Progenitor cell of endocrine pancreas (in vitro differentiated cells): ENCODE measurements around the gene CMTM5. TPM values are rescaled to one million over a fixed set of nuclear protein-coding genes. Genes with fewer than 3 reads are reported as not detected.

Experiments used
- DNase-seq: peaks from one replicate; pipeline ENCODE4 v3.0.0; 2021; ENCODE audit warnings: low spot score; ENCODE audit not compliant: unreplicated experiment
- H3K27ac Mint-ChIP-seq: 2 replicates; pipeline ENCODE4 v1.8.0; 2021; ENCODE audit warnings: mild to moderate bottlenecking, moderate library complexity, mixed read lengths
- H3K27me3 Mint-ChIP-seq: 2 replicates; pipeline ENCODE4 v1.8.0; 2021; ENCODE audit warnings: mixed read lengths
- H3K36me3 Mint-ChIP-seq: 2 replicates; pipeline ENCODE4 v1.8.0; 2022; ENCODE audit warnings: mixed read lengths; ENCODE audit not compliant: insufficient read depth
- H3K4me1 Mint-ChIP-seq: 2 replicates; pipeline ENCODE4 v1.8.0; 2021; ENCODE audit warnings: low read depth, mixed read lengths
- H3K4me3 Mint-ChIP-seq: 2 replicates; pipeline ENCODE4 v1.8.0; 2021; ENCODE audit warnings: low read depth, mild to moderate bottlenecking, moderate library complexity, mixed read lengths
- H3K9me3 Mint-ChIP-seq: 2 replicates; pipeline ENCODE4 v1.8.0; 2021; ENCODE audit warnings: low read depth, mixed read lengths
- total RNA-seq: library from RNA; stranded (reverse); gene quantifications from 2 replicates; pipeline ENCODE4 v1.2.1, GENCODE V29; 2021
- TF ChIP-seq, protein P1 (sequence below): fragments of 200-600 bp; sonication (generic); IDR thresholded peaks from one replicate; pipeline ENCODE4 v1.5.0; 2021; ENCODE audit warnings: antibody characterized with exemption, mild to moderate bottlenecking; ENCODE audit not compliant: unreplicated experiment

CMTM5 gene
- total RNA-seq, 1 donor from 2014 or later, result not detected

- peaks cover 24% of the 10 kb centered on the region for H3K4me1 Mint-ChIP-seq
- no peak for DNase-seq
- no peak overlapping the region for H3K4me3 Mint-ChIP-seq
- no peak overlapping the region for H3K27ac Mint-ChIP-seq
- TF ChIP-seq, protein P1, sequence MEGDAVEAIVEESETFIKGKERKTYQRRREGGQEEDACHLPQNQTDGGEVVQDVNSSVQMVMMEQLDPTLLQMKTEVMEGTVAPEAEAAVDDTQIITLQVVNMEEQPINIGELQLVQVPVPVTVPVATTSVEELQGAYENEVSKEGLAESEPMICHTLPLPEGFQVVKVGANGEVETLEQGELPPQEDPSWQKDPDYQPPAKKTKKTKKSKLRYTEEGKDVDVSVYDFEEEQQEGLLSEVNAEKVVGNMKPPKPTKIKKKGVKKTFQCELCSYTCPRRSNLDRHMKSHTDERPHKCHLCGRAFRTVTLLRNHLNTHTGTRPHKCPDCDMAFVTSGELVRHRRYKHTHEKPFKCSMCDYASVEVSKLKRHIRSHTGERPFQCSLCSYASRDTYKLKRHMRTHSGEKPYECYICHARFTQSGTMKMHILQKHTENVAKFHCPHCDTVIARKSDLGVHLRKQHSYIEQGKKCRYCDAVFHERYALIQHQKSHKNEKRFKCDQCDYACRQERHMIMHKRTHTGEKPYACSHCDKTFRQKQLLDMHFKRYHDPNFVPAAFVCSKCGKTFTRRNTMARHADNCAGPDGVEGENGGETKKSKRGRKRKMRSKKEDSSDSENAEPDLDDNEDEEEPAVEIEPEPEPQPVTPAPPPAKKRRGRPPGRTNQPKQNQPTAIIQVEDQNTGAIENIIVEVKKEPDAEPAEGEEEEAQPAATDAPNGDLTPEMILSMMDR, result no peak
- peaks cover 4% of the 10 kb centered on the region for H3K36me3 Mint-ChIP-seq
- no peaks in the 10 kb centered on the region for H3K9me3 Mint-ChIP-seq
- H3K27me3 Mint-ChIP-seq, result no peaks in the 10 kb centered on the region
Observed at GRCh38 chr14:23362200-23362599, 14.6 kb upstream of the CMTM5 start.

DNA sequence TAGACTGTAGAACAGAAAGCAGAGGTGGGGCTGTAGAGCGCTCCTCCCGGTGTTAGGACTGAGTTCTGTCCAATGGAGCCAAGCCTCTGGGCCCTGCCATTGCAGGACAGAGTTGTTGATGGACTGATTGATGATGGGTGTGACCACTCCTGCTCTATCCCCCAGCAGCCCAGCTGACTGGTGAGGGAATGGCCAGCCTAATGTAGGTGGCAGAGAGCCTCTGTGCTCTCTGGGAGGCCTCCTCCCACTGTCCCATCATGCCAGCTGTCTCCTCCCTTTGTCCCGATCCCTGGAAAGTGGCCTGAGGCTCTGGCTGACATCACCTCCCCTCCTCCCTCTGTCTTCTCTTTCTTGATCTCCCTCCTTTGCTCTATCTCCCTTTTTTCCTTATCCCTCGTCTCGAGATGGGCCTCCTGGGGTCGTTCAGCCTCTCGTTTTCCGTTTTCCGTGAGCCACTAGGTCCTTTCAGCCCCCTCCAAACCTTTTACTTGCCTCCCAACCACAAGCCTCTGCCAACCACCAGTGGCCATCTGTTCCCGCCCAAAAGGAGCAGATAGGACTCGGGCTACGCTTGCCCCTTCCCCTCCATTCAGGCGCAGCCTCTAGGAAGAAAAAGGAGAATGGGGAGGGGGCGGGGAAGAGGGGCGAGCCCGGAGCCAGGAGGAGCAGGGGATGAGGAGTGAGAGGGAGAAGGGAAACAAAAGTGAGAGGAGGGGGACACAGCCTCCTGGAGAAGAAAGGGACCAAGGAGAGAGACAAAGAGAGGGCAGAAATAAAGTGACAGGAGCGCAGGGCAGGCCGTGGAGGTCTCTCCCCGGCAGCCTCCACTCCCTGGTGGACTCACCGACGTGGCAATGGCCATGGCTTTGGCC, 12.4 kb upstream of the CMTM5 start:
- H3K27me3 Mint-ChIP-seq, result peaks cover 6% of the 10 kb centered on the region
- peak overlapping the region; percentile 98 for H3K27ac Mint-ChIP-seq
- DNase-seq, result no peak
- no peaks in the 10 kb centered on the region for H3K9me3 Mint-ChIP-seq
- H3K4me3 Mint-ChIP-seq, result peak overlapping the region; percentile 89
- H3K36me3 Mint-ChIP-seq, result peaks cover 4% of the 10 kb centered on the region
- peaks cover 24% of the 10 kb centered on the region for H3K4me1 Mint-ChIP-seq
- TF ChIP-seq, protein P1, result no peak

DNA sequence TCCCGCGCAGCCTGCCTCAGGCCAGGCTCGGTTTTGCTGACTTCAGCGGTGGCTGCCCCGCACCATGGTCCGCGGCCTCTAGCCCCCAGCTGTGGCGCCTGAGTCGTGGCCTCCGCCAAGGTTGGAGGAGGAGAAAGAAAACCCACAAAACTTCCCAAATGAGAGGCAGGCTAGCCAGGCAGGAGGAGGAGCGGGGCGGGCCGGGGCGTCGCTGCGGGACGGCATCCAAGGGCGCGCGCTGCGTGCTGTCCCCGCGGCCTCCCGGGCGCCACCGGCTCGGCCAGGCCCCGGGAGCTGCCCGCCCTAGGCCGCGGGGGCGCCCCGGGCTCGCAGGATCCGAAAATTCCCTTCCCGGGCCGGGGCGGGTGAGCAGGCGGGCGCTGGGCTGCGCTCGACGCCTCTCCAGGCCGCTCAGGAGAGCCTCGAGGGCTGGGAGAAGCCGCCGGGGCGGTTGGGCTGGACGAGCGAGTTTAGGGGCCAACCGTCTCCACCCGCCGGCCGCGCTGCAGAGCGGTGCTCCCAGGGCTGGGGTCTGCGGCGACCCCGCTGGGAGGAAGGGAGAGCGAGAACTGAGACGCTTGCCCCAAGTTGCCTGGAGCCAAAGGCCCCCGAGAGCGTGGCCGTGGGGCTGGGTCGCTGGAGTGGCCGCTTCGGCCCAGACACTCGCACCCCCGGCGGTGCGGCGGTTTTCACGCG, 11.7 kb upstream of the CMTM5 start, which contains the start of gene EFS:
Gene EFS, minus strand, starts transcription at position 137 of the 696 bp plus-strand sequence. CDS start 147 bp downstream, outside the sequence.
- peak; percentile 48 for DNase-seq
- peaks cover 4% of the 10 kb centered on the region for H3K36me3 Mint-ChIP-seq
- H3K27ac Mint-ChIP-seq, result peak within 1 kb of the TSS; percentile 98
- H3K4me1 Mint-ChIP-seq, result peaks cover 24% of the 10 kb centered on the region
- TF ChIP-seq, protein P1, result no peak
- H3K4me3 Mint-ChIP-seq, result peak within 1 kb of the TSS; percentile 89
- H3K27me3 Mint-ChIP-seq, result peaks cover 6% of the 10 kb centered on the region
- H3K9me3 Mint-ChIP-seq, result no peaks in the 10 kb centered on the region

DNA sequence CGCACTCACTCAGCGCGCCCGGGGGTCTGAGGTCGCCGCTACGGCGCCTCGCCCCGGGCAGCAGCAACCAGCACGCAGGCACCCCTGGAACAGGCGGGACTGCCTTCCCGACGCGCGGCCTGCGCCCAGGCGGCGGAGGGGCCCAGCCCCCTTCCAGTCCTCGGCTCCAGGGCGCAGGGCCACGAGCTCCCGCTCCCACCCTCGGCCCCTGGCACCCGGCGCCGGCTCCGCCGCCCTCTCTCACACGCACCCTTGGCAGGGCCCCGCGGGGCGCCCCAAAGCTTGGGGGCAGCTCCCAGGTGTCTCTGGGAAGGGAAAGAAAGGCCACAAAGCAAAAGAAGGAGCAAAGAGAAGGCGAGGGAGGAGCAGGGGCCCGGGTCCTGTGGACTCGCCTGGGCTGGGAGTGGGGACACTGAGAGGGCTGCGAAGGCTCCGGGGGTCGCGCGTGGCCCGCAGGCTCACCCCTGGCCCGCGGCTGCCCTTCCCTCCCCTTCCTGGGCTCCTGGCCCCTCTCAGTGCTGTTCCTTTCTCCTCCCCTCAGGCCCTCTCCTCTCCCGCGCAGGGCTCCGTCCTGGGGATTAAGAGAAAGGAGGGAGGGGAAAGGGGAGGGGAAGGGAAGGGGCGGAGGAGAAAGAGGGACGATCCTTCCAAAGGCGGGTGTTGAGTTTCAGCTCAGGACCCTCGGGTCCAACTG, 11.0 kb upstream of the CMTM5 start:
- H3K36me3 Mint-ChIP-seq, result peaks cover 2% of the 10 kb centered on the region
- peak overlapping the region; percentile 71 for H3K4me3 Mint-ChIP-seq
- H3K9me3 Mint-ChIP-seq, result no peaks in the 10 kb centered on the region
- peak; percentile 57 for DNase-seq
- H3K27ac Mint-ChIP-seq, result peak overlapping the region; percentile 52
- TF ChIP-seq, protein P1, result no peak
- peaks cover 24% of the 10 kb centered on the region for H3K4me1 Mint-ChIP-seq
- H3K27me3 Mint-ChIP-seq, result peaks cover 6% of the 10 kb centered on the region

GRCh38 chr14:23366426-23366921, 10.4 kb upstream of the CMTM5 start:
- TF ChIP-seq, protein P1, result no peak
- peak; percentile 68 for DNase-seq

More at GRCh38 chr14:23366426-23366921, 10.4 kb upstream of the CMTM5 start:
- Mint-ChIP-seq H3K4me1 (peaks cover 21% of the 10 kb centered on the region), H3K4me3 (peak overlapping the region; percentile 71), H3K36me3 (no peaks in the 10 kb centered on the region), H3K27ac (peak overlapping the region; percentile 93), H3K9me3 (no peaks in the 10 kb centered on the region), H3K27me3 (peaks cover 11% of the 10 kb centered on the region)
